Skeletal muscle satellite cell (primary cell): ENCODE measurements around the gene UCN.

ENCODE experiments used
- H3K27me3 ChIP-seq: 2 replicates; pipeline ENCODE4 v1.7.0; 2013; ENCODE audit warnings: low read length; ENCODE audit not compliant: control insufficient read depth, insufficient read depth
- H3K36me3 ChIP-seq: 2 replicates; pipeline ENCODE4 v1.7.0; 2013; ENCODE audit warnings: mild to moderate bottlenecking, control low read depth, low read length; ENCODE audit not compliant: insufficient read depth
- H3K4me1 ChIP-seq: 2 replicates; pipeline ENCODE4 v1.7.0; 2013; ENCODE audit warnings: low read length; ENCODE audit not compliant: control insufficient read depth, insufficient read depth
- H3K4me2 ChIP-seq: 2 replicates; pipeline ENCODE4 v1.7.0; 2013; ENCODE audit warnings: mild to moderate bottlenecking, low read length
- H3K4me3 ChIP-seq: 2 replicates; pipeline ENCODE4 v1.7.0; 2013; ENCODE audit warnings: low read length
- H3K9ac ChIP-seq: 2 replicates; pipeline ENCODE4 v1.7.0; 2013; ENCODE audit warnings: mild to moderate bottlenecking, low read depth, low read length, moderate library complexity
- H3K9me3 ChIP-seq: replicated peaks from 2 replicates; pipeline ENCODE4 v1.7.0; 2013; ENCODE audit warnings: mild to moderate bottlenecking, control low read depth, low read length

Gene UCN

GRCh38 chr2:27264253-27264752 is 43.9 kb downstream of the UCN start:
- no peaks in the 10 kb centered on the region for H3K9me3 ChIP-seq
- H3K9ac ChIP-seq = no peak overlapping the region
- H3K27me3 ChIP-seq = peaks cover 84% of the 10 kb centered on the region
- peak overlapping the region; percentile 62 for H3K4me3 ChIP-seq
- no peaks in the 10 kb centered on the region for H3K36me3 ChIP-seq
- peaks cover 29% of the 10 kb centered on the region for H3K4me1 ChIP-seq
- H3K4me2 ChIP-seq = peak overlapping the region; percentile 88

GRCh38 chr2:27263287-27264252 is 44.7 kb downstream of the UCN start:
- peaks cover 86% of the 10 kb centered on the region for H3K27me3 ChIP-seq
- no peak overlapping the region for H3K9ac ChIP-seq

DNA sequence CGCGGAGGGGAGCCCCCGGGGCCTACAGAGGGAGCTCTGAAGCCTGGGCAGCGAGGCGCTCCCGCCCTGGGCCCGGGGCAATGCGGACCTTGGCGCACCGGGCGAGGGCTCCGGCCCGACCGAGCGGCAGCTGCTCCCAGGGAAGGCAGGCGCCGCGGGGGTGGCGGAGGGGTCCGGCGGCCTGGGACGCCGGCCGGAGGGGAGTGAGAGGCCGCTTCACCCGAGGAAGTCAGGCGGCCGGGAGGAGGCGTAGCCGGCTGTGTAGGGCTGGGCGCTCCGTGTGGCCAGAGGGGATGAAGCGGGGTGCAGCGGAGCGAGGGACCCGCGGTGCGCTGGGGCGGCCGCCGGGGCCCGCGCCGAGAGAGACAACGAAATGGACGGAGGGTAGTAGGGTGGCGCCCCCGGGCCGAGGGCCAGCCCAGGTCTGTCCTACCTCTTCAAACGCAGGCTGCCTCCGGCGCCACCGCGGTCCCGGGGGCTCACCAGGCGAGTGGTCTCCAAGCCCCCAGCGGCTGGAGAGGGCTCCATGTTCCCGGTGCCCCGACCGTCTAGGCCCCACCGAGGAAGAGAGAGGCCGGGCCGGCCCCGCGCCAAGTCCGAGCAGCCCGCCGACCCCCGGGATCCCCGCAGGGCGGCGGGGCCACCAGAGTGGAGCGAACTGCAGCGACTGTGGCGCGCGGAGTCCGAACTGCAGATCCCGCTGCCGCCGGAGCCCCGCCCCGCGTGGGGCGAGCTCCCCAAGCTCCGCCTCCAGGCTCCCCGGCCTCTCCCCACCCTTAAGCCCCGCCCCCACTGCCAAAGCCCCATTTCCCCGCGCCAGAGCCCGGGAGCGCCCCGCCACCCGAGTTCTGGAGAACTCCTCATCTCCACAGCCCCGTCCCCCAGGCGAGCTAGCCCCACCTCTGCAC is 45.6 kb downstream of the UCN start, which contains the start of gene SLC30A3:
TSS of gene SLC30A3 (minus strand) at position 669 of the 908 bp plus-strand sequence. CDS start at position 528, 141 bp downstream.
- peaks cover 29% of the 10 kb centered on the region for H3K4me1 ChIP-seq
- no peaks in the 10 kb centered on the region for H3K9me3 ChIP-seq
- no peak within 1 kb of the TSS for H3K9ac ChIP-seq
- peaks cover 83% of the 10 kb centered on the region for H3K27me3 ChIP-seq
- H3K36me3 ChIP-seq = no peaks in the 10 kb centered on the region
- peak within 1 kb of the TSS; percentile 88 for H3K4me2 ChIP-seq
- peak within 1 kb of the TSS; percentile 63 for H3K4me3 ChIP-seq

More at GRCh38 chr2:27263287-27264252, 44.7 kb downstream of the UCN start:
- H3K4me3 ChIP-seq = peak overlapping the region; percentile 63
- H3K36me3 ChIP-seq = no peaks in the 10 kb centered on the region
- H3K4me2 ChIP-seq = peak overlapping the region; percentile 88
- H3K4me1 ChIP-seq = peaks cover 29% of the 10 kb centered on the region
- H3K9me3 ChIP-seq = no peaks in the 10 kb centered on the region

DNA sequence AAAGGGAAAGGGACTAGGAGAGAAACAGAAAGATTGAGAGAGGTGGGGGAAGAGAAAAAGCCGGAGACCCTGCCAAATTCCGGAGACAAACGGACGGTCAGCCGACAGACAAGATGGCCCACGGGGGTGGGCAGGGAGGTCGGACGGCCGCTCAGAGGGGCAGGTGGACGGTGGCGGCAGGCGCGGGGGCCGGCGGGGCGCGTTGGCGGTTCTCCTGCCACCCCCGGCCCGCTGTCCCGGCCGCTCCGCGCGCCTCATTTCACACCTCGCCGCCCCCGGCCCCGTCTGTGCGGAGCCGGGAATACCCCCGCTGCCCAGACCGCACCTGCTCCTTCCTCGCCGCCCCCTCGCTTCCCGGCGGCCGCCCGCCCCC is 46.3 kb downstream of the UCN start:
- H3K36me3 ChIP-seq = no peaks in the 10 kb centered on the region
- no peak overlapping the region for H3K4me3 ChIP-seq
- H3K9me3 ChIP-seq = no peaks in the 10 kb centered on the region
- no peak overlapping the region for H3K9ac ChIP-seq
- peak overlapping the region; percentile 83 for H3K4me2 ChIP-seq
- peaks cover 31% of the 10 kb centered on the region for H3K4me1 ChIP-seq
- peaks cover 82% of the 10 kb centered on the region for H3K27me3 ChIP-seq

DNA sequence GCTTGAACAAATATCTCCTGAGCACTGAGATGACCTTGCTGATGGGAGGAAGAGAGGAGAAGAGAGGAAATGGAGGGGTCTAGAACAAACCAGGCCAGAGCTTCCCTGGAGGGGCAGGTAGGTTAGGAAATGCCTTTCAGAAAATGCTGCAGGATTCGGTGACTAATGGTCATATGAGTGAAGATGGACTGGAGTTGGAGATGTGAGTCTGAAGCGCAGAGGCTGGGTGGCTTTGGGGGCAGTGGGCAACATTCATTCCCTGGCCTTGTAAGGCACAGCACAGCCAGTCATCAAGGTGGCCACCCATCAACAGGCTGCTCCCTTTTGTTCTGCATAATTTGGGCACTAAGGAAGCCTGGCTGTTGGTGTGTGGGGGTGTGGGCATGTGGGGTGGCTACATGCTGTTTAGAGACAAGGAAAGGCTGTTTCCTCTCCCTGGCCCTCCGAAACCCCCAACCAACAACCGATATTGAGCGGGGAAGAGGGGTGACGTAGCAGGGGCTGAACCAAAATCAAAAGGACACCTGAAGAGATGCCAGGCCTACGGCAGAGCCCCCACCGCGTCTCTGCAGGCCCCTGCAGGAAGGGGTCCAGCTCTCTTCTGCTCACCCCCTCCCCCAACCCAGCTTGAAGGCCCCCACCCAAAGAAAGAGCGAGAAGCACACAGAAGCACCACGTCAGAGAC is 46.9 kb downstream of the UCN start:
- Histone ChIP-seq H3K36me3 (no peaks in the 10 kb centered on the region), H3K9ac (no peak overlapping the region), H3K4me1 (peaks cover 35% of the 10 kb centered on the region), H3K4me2 (no peak overlapping the region), H3K9me3 (no peaks in the 10 kb centered on the region), H3K27me3 (peaks cover 79% of the 10 kb centered on the region), H3K4me3 (no peak overlapping the region)

GRCh38 chr2:27258051-27258450 is 50.2 kb downstream of the UCN start:
- Histone ChIP-seq H3K9me3 (no peaks in the 10 kb centered on the region), H3K27me3 (peaks cover 46% of the 10 kb centered on the region), H3K4me2 (no peak overlapping the region), H3K4me1 (peaks cover 38% of the 10 kb centered on the region), H3K4me3 (no peak overlapping the region), H3K9ac (no peak overlapping the region), H3K36me3 (no peaks in the 10 kb centered on the region)
